PC-3 (cell line): ENCODE measurements around the gene TNFAIP3. TPM values are rescaled to one million over a fixed set of nuclear protein-coding genes. Genes with fewer than 3 reads are reported as not detected.

Source experiments
- ATAC-seq: fragments of 200-7000 bp; cut with Tn5 transposase; 2 replicates; pipeline ENCODE4 v1.9.1; 2020; ENCODE audit warnings: mild to moderate bottlenecking, moderate library complexity
- BruUV-seq: library from RNA; stranded (reverse); fragments of 400-500 nt; replicated peaks from 2 replicates; lab custom pipeline; 2021; lab: Mats Ljungman, UMichigan
- CTCF ChIA-PET: fragments of 300-600 bp; sonication (Branson Sonifier 250); formaldehyde crosslinking; loops from one replicate; lab custom pipeline; 2022; ENCODE audit warnings: antibody characterized with exemption; lab: Charles Lee
- POLR2A ChIA-PET: fragments of 300-600 bp; sonication (Branson Sonifier 250); formaldehyde crosslinking; loops from one replicate; lab custom pipeline; 2022; ENCODE audit warnings: antibody characterized with exemption; ENCODE audit not compliant: unreplicated experiment; lab: Charles Lee
- DNase-seq: peaks from one replicate; pipeline ENCODE4 v3.0.0-alpha.2; 2015
- H2AFZ ChIP-seq: fragments of 300-600 bp; sonication (generic); 2 replicates; pipeline ENCODE4 v1.6.0; 2016; ENCODE audit warnings: antibody characterized with exemption, low read length
- H3F3A ChIP-seq: fragments of 300-600 bp; sonication (generic); one replicate; pipeline ENCODE4 v1.6.0; 2017; ENCODE audit warnings: antibody characterized with exemption, low read length, control low read depth, mild to moderate bottlenecking; ENCODE audit not compliant: unreplicated experiment
- H3K27ac ChIP-seq: fragments of 300-600 bp; sonication (generic); 2 replicates; pipeline ENCODE4 v1.5.1; 2016; ENCODE audit warnings: mild to moderate bottlenecking, low read length
- H3K27me3 ChIP-seq: fragments of 300-600 bp; sonication (generic); 2 replicates; pipeline ENCODE4 v1.6.1; 2016; ENCODE audit warnings: low read length, mixed read lengths
- H3K36me3 ChIP-seq: fragments of 300-600 bp; sonication (generic); 2 replicates; pipeline ENCODE4 v1.6.1; 2016; ENCODE audit warnings: low read depth, mixed run types, low read length, mixed read lengths
- H3K4me1 ChIP-seq: fragments of 300-600 bp; sonication (generic); 2 replicates; pipeline ENCODE4 v1.5.1; 2016; ENCODE audit warnings: low read length; ENCODE audit not compliant: insufficient read depth
- H3K4me2 ChIP-seq: fragments of 300-600 bp; sonication (generic); 2 replicates; pipeline ENCODE4 v1.6.0; 2016; ENCODE audit warnings: low read length
- H3K4me3 ChIP-seq: fragments of 300-600 bp; sonication (generic); 2 replicates; pipeline ENCODE4 v1.5.1; 2016; ENCODE audit warnings: mild to moderate bottlenecking, low read length, mixed read lengths
- H3K79me2 ChIP-seq: fragments of 300-600 bp; sonication (generic); 2 replicates; pipeline ENCODE4 v1.6.1; 2017; ENCODE audit warnings: low read length, mixed read lengths
- H3K9ac ChIP-seq: fragments of 300-600 bp; sonication (generic); 2 replicates; pipeline ENCODE4 v1.6.0; 2016; ENCODE audit warnings: mild to moderate bottlenecking, low read length
- H3K9me2 ChIP-seq: fragments of 300-600 bp; sonication (generic); replicated peaks from 2 replicates; pipeline ENCODE4 v1.6.1; 2016; ENCODE audit warnings: mixed run types, low read length, mixed read lengths
- H3K9me3 ChIP-seq: fragments of 300-600 bp; sonication (generic); 2 replicates; pipeline ENCODE4 v1.6.1; 2016; ENCODE audit warnings: low read length, mixed read lengths
- H4K20me1 ChIP-seq: fragments of 300-600 bp; sonication (generic); 2 replicates; pipeline ENCODE4 v1.6.1; 2016; ENCODE audit warnings: low read length, mixed read lengths
- CTCF ChIP-seq: fragments of 300-600 bp; sonication (generic); conservative IDR thresholded peaks from 2 replicates; pipeline ENCODE4 v1.5.1; 2017; ENCODE audit warnings: antibody characterized with exemption, low read depth, mild to moderate bottlenecking, low read length
- EZH2 ChIP-seq: fragments of 300-600 bp; sonication (generic); IDR thresholded peaks from one replicate; pipeline ENCODE4 v1.6.1; 2017; ENCODE audit warnings: antibody characterized with exemption, mild to moderate bottlenecking, low read length; ENCODE audit not compliant: unreplicated experiment
- EZH2phosphoT487 ChIP-seq: fragments of 300-600 bp; sonication (generic); IDR thresholded peaks from 2 replicates; pipeline ENCODE4 v1.6.1; 2018; ENCODE audit warnings: mild to moderate bottlenecking, antibody characterized with exemption, low read length, borderline replicate concordance
- intact Hi-C: fragments of 100-400 bp; cut with micrococcal nuclease; formaldehyde crosslinking; loops from 2 replicates; pipeline ENCODE4 v1.9.0; 2023
- total RNA-seq: library from RNA; depleted of rRNA; stranded (reverse); fragments of >200 nt; gene quantifications from 2 replicates; pipeline ENCODE4 v1.2.3, GENCODE V29; 2014

TNFAIP3 gene
- total RNA-seq, 1 experiment from 2014 or later, result 21.9 TPM

- Histone ChIP-seq H3K9ac (no peak overlapping the region), H4K20me1 (no peaks in the 10 kb centered on the region), H3K36me3 (no peaks in the 10 kb centered on the region), H2AFZ (no peak overlapping the region), H3K27ac (no peak overlapping the region), H3K27me3 (no peaks in the 10 kb centered on the region), H3F3A (no peaks in the 10 kb centered on the region), H3K79me2 (no peaks in the 10 kb centered on the region), H3K4me3 (no peak overlapping the region), H3K9me2 (no peaks in the 10 kb centered on the region), H3K9me3 (no peaks in the 10 kb centered on the region), H3K4me2 (no peak overlapping the region), H3K4me1 (no peaks in the 10 kb centered on the region)
- CTCF ChIA-PET, result no interaction called here
- intact Hi-C loops, result no loop called here
- DNase-seq (no peak), ATAC-seq (no peak)
- no peak for TF ChIP-seq EZH2phosphoT487
- no peak for TF ChIP-seq EZH2
- TF ChIP-seq CTCF, result no peak
- no TSS peak for BruUV-seq
- POLR2A ChIA-PET, result no interaction called here
These were observed 45.8 kb downstream of the TNFAIP3 start for GRCh38 chr6:137912813-137913212.

GRCh38 chr6:137913434-137913833, 46.4 kb downstream of the TNFAIP3 start:
- Histone ChIP-seq H3K9ac (no peak overlapping the region), H3K27ac (no peak overlapping the region), H3K4me1 (no peaks in the 10 kb centered on the region), H3K4me2 (no peak overlapping the region), H2AFZ (no peak overlapping the region), H3K9me2 (no peaks in the 10 kb centered on the region), H3K79me2 (no peaks in the 10 kb centered on the region), H3F3A (no peaks in the 10 kb centered on the region), H3K27me3 (no peaks in the 10 kb centered on the region), H3K4me3 (no peak overlapping the region), H3K9me3 (no peaks in the 10 kb centered on the region), H3K36me3 (no peaks in the 10 kb centered on the region), H4K20me1 (no peaks in the 10 kb centered on the region)
- BruUV-seq, result no TSS peak
- ATAC-seq, result no peak
- TF ChIP-seq CTCF (no peak), EZH2phosphoT487 (no peak), EZH2 (no peak)
- no peak for DNase-seq
- ChIA-PET POLR2A (no interaction called here), CTCF (no interaction called here)
- intact Hi-C loops, result no loop called here

- POLR2A ChIA-PET, result no interaction called here
- Histone ChIP-seq H3K9ac (no peak overlapping the region), H3K79me2 (no peaks in the 10 kb centered on the region), H3K27ac (no peak overlapping the region), H3K9me3 (no peaks in the 10 kb centered on the region), H4K20me1 (no peaks in the 10 kb centered on the region), H2AFZ (no peak overlapping the region), H3K9me2 (no peaks in the 10 kb centered on the region), H3K4me3 (no peak overlapping the region), H3F3A (no peaks in the 10 kb centered on the region), H3K27me3 (no peaks in the 10 kb centered on the region), H3K4me2 (no peak overlapping the region), H3K4me1 (no peaks in the 10 kb centered on the region), H3K36me3 (no peaks in the 10 kb centered on the region)
- intact Hi-C loops, result no loop called here
- DNase-seq, result no peak
- CTCF ChIA-PET, result no interaction called here
- ATAC-seq, result no peak
- BruUV-seq, result no TSS peak
- TF ChIP-seq EZH2 (no peak), EZH2phosphoT487 (no peak), CTCF (no peak)
These were observed 47.0 kb downstream of the TNFAIP3 start for GRCh38 chr6:137913996-137914529.
